ENCODE measurements around the gene IFNA17.
"Not testable (repeated sequence)": the region's sequence is repeated elsewhere in the genome, so short reads cannot be mapped to it uniquely, and the experiment has no call there.

Gene IFNA17

DNA sequence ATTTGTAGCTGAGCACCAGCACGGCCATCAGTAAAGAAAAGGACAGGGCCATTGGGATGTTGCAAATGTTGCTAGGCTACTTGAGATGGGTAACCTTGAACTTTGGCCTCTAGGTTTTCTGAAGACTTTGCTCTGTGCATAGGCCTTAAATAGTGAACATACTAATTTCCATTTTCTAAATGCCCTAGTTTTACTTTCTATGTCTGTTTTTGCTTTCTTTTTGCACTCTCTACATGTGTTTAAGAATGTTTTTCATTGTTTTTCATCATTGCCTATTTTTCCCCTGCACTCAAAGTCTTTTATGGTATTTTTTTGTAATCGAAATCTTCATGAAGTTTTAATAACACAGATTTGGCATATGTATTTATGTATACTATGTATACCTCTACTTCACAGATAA is at the start of gene IFNA17:
Gene IFNA17 (minus strand): TSS at position 101 of the 400 bp plus-strand sequence. CDS start 49 bp downstream, at position 52.
- no peak for DNase-seq

DNA sequence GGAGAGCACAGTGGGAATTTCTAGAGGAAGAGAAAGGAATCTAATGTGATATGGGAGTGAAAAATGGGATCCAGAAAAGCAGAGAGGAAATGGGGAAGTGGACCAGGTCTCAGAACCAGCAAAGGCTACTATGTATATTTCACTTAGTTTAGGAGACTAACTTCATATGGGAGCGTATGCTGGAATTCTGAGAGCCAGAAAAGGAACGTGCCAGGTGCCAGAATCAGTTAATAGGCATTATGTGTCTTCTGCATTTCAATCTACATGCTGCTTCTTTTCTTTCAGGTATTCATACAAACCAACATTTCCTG is 40.3 kb upstream of the IFNA17 start:
- DNase-seq, result no peak

DNA sequence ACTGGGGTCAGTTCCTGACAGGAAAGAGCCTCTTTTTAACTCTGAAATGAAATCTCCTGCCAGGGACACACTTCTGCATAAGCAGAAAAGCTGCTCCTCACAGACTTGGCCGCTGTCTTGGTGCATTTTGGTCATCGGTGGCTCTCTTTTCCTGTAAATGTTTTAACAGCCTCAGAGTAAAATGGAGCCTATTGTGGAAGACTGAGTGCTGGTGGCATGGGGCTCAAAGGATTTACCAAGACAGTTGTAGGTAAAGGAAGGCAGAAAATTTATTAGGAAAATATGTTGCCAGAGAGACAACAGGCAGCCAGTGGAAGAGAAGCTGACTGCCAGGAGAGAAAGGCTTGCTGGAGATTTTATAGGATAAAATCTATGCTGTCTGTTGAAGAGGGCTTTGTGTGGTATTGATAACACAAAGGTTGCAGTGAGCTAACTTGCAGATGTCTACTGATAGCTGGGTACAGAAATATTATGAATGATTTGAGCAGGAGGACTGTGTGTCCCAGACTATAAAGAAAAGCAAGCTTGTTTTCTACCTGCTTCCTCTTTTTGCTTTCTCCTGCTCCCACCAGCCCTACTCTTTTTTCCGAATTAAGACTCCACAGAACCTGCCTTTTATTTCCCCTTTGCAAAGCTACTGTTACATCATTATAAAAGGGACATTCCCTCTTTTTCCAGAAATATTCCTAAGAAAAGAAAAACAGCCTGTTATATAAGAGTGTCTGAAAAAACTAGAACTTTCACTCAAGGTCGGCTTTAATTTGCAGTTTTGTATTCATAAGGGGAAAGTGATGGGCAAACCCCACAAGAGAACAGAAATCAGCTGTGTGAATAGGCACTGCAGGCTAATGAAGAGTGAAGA is 39.7 kb upstream of the IFNA17 start:
- DNase-seq, result no peak

DNA sequence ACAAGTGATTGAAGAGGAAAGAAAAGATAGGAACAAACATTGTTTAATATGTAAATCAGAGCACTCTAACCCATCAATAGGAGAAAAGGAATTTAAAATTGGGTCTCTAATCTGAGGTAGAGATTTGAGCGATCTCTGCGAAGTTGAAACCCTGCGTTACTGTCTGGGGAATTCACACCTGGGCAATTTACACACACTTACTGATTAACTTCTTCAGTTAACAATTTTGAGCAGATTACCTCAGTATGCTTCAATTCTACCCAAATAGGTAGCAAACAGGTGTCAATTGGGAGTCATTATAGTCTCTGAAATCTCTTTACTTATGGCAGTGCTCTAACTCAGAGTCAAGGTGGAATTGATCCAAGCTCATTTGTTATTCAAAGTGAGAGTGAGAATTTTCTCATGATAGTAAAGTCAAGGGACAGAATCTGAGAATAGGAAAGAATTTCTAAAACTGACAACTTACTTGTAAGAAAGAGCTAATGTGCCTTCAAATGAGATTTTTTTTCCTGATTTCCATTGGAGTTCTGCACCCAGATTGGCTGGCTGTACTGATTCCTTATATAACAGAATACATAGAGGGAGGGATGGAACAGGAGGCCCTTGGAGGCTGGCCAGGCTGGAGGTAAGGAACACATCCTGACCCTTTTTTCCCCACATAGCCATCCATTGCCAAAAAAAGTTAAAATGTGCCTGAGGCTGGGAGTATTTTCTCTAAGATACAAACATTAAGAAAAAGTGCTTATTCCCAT is 38.9 kb upstream of the IFNA17 start:
- no peak for DNase-seq

DNA sequence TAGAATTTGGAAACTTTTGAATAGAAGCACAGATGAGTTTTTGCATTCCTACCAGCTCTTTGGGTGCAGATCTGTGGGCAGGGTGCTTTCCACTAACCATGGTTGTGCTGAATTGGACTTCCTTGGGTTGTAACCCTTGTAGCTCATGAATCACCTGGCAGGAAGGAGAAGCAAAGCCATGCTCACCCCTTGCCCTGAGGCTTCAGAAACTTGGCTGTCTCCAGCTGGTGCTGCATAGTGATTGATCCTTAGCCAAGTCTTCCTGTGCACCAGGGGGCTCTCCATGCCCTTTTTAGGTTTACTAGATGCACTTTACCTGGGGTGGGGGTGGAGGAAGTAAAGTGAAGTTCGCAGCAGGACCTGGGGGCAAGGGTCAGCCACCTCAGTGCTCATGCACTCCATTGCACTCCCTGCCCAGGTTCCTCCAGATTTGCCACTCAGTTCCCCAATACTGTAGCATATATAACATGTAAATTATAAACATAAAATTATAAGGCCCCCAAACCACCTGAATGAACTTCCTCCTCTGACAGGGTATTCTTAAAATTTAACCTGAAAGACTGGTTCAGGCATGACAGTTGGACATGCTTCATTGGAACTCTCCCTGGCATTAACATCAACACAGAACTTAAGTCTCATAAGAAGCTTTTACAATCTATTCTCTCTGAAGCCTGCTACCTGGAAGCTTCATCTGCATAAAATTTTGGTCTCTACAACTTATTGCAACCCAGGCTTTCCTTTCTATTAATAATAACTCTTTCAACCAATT is 37.6 kb upstream of the IFNA17 start:
- no peak for DNase-seq

DNA sequence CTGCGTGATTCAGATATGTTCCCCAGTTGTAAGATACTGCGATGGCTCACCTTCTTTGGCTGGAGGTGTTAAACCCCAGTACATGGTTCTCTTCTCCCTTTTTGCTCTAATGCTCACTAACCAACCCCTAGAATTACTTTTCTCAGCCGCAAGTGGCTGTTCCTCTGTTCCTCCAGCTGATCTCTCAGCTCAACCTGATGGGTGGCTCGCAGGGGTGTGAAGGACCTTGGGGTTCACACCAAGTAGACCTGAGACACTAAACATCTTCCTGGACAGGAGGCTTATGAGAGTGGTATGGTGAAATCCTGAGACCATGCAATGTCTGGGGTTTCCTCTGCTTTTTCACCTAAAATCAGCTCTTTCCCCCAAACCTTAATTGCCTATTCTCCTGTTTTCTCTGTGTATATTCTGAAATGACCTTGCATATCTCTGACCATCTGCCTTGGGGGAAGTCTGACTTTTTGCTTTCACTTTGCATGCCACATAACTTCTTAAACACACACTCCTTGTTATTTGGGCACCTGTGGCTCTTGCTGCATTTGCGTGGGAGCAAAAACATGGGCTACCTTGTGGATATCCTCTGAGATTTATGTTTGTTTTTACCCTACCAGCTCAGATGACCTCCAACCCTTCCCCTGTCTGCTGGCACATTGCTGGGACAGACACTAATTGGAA is 27.7 kb upstream of the IFNA17 start:
- DNase-seq, result no peak

DNA sequence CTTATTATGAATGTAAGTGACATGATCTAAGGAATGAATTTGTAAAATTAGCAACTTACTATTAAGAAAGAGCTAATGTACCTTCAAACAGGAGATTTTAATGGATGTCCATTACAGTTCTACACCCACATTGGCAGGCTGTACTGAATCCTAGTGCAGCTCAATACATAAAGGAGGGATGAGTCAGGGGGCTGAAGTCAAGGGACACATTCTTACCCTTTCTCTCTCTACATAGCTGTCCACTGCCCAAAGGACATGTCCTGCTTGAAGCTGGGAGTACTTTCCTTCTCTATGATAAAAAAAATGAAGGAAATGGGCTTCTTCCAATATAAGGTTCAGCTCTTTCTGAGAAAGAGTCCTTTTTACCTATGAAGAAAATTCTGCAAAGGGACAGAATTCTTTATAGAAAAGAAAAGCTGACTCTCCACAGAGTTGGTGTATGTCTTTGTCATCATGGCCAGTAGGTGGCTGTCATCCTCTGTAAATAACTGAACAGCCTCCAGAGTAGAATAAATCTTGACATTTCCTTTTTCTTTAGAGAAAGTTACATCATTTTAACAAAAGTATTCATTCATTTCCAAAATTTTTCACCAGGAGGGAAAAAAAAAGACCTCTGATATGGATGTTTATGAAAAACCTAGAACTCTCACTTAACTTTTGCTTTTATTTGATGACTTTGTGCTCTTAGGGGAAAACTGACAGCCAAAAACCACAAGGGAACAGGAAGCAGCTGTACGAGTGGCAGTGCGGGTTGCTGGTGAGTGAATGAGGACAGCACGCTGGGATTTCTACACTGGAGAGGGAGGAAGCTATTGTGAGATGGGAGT is 24.9 kb upstream of the IFNA17 start:
- DNase-seq, result peak in 2 of 6 experiments; percentile 11 to 28

DNA sequence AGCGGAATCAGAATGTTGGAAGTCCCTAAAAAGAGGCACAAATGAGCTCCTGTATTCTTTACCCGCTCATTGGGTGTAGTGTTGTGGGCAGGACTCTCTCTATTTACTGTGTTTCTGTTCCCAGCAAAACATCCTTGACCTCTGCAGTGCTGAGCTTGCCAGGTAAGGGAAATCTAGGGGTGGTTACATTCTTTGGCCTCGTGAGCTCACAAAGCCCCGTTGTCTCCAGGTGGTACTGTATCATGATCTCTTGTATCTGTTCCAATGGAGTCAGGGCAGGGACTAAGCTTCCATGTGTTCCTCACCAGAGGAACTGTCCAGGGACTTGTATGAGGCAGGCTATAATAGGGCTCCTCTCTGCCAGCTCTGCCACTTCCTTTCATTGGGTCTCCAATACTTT is 23.6 kb upstream of the IFNA17 start:
- DNase-seq, result no peak

DNA sequence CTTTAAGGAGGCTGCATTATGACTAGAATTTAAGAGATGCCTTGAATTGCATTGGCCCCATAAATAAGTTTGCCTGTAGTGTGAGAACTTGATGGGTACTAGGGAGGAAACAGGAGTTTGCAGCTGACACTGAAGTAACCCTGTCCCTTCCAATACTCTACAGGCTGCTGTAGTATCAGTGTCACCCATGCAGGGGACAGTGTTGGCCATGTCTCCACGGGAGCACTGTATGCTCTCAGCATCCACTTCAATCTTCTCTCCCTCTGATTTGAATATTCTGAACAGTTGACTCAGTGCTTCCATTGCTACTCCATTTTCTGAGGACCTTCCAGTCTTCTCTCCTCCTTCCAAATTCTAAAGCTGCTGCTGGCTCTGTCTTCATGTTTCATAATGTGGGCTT is 23.2 kb upstream of the IFNA17 start:
- DNase-seq, result no peak

DNA sequence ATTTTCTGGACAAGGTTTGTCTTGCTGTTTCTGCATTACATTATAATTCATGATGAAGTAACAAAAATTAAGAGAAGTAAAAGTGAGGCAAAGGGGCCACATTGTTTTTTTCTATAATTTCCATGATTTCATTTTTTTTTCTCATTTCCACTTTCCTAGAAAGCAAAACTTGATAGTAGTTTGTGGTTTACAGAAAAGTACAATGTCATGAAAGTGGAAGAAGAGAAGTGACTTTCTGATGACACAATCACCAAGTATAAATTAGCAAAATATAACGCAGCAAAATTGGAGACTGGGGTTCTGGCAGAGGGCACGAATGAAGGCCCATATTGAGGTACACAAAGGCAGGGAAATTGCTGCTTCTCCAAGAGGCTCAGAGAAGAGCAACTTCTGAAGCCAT is 16.8 kb upstream of the IFNA17 start:
- no peak for DNase-seq

DNA sequence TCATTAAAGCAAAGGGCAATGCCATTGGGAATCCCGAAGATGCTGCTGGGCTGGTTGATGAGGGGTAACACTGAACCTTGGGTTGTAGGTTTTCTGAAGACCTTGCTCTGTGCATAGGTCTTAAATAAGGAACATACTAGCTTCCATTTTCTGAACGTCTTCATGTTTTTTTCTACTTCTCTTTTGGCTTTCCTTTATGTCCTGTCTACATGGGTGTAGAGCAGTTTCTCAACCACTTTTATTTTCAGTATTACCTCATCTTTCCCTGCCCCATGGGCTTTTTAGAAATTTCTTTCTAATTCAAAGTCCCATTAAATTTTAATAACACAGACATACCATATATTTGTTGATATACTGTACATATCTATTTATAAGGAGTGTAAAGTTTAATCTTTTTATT is 11.9 kb upstream of the IFNA17 start, which contains the start of gene IFNA14:
Gene IFNA14 (minus strand): TSS at position 95 of the 400 bp plus-strand sequence. CDS start 70 bp downstream, at position 25.
- no peak for DNase-seq

DNA sequence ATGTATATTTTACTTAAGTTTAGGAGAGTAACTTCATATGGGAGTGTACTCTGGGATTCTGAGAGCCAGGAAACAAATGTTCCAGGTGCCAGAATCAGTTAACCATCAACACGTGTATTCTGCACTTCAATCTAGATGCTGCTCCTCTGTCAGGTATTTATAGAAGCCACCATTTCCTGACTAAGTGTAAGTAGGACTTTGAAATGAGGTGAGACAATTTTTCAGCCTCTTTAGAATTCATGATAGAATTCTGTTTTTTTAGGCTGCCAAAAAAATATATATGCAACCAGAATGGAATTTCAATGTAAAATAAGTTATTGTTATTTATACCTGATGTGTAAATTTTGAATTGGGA is 8.3 kb upstream of the IFNA17 start:
- peak in 1 of 6 experiments; percentile 10 for DNase-seq

DNA sequence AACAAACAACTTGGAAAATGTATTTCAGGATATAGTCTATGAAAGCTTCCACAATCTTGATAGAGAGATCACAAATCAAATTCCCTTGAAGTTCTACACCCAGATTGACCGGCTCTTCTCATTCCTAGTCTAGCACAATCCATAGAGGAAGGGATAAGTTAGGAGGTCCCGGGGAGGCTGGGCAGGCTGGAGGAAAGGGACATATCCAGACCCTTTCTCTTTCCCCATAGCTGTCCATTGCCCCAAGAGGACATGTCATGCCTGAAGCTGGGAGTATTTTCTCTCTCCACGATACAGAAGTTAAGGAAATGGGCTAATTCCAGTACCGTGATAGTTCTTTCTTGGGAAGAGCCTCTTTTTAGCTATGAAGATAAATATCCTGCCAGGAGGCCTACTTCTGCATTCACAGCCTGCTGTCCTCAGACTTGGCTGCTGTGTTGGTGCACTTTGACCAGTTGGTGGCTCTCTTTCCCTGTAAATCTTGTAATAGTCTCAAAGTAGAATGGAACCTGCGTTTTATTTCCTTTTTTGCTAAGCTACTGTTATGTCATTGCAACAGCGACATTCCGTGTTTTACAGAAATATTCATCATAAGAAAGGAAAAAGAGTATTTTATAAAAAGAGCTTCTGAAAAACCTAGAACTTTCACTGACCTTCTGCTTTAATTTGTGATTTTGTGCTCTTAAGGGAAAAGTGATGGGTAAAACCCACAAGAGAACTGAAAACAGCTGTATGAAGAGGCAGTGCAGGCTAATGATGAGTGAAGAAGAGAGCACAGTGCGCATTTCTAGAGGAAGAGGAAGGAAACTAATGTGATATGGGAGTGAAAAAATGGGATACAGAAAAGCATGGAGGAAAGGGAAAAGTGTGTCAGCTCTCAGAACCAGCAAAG is 7.7 kb upstream of the IFNA17 start:
- peak in 2 of 6 experiments; percentile 41 to 43 for DNase-seq

DNA sequence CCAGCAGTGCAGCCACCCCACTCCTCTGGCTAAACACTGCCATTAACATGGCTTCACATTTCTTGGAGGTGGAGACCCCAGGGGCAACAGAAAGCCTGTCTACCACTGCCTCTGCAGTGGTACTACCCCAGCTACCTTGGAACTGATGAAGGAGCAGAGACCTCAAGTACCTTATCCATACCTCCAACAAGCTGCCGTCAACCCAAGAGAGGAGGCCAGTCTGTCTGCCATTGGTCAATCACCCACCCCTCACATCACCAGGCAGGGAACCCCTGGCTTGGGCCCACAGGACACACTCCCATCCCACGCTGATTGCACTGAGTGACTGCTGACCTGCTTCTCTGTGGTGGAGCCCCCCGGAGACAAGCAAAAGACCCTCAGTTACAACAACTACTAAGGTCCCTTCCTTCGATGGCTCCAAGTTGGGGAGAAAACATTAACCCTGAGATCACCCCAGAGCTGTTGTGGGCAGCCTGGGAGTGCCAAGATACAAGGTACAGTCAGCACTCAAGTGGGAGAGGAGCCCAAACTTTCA is 6.2 kb upstream of the IFNA17 start:
- DNase-seq, result no peak

DNA sequence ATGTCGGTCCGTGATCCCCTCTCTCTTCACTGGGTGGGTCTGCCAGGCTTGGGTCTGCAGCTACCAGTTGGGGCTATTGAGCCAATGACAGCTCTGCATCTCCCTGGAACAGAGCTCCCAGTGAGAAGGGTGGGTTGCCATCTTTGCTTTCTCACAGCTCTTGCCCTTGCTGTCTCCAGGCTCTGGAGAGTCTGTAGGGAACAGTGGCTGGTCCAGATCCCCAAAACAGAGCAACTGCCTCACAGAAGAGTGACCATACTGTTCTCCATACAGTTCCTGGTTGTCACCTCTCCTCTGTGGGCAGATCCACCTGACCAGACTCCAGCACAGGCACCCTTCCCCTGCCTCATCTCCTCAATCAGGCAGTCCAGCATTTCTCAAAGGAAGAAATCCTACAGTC is 5.2 kb upstream of the IFNA17 start:
- no peak for DNase-seq

DNA sequence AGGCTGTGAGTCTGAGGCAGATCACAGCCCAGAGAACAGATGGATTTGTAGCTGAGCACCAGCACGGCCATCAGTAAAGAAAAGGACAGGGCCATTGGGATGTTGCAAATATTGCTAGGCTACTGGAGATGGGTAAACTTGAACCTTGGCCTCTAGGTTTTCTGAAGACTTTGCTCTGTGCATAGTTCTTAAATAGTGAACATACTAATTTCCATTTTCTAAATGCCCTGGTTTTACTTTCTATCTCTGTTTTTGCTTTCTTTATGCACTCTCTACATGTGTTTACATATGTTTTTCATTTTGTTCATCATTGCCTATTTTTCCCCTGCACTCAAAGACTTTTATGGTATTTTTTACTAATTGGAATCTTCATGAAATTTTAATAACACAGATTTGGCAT is 10.8 kb downstream of the IFNA17 start, which contains the start of gene IFNA16:
Gene IFNA16 (minus strand): TSS at position 101 of the 400 bp plus-strand sequence. CDS start 6 bp downstream, at position 95.
- DNase-seq, result not testable (repeated sequence)

DNA sequence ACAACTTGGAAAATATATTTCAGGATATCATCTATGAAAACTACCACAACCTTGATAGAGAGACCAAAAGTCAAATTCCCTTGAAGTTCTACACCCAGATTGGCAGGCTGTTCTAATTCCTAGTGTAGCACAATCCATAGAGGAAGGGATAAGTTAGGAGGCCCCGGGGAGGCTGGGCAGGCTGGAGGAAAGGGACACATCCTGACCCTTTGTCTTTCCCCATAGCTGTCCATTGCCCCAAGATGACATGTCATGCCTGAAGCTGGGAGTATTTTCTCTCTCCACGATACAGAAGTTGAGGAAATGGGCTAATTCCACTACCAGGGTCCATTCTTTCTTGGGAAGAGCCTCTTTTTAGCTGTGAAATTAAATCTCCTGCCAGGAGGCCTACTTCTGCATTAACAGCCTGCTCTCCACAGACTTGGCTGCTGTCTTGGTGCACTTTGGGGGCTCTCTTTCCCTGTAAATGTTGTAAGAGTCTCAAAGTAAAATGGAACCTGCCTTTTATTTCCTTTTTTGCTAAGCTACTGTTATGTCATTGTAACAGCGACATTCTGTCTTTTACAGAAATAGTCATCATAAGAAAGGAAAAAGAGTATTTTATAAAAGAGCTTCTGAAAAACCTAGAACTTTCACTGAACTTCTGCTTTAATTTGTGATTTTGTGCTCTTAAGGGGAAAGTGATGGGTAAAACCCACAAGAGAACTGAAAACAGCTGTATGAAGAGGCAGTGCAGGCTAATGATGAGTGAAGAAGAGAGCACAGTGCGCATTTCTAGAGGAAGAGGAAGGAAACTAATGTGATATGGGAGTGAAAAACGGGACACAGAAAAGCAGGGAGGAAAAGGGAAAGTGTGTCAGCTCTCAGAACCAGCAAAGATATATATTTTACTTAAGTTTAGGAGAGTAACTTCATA is 14.4 kb downstream of the IFNA17 start:
- peak in 2 of 6 experiments; percentile 6 to 11 for DNase-seq

DNA sequence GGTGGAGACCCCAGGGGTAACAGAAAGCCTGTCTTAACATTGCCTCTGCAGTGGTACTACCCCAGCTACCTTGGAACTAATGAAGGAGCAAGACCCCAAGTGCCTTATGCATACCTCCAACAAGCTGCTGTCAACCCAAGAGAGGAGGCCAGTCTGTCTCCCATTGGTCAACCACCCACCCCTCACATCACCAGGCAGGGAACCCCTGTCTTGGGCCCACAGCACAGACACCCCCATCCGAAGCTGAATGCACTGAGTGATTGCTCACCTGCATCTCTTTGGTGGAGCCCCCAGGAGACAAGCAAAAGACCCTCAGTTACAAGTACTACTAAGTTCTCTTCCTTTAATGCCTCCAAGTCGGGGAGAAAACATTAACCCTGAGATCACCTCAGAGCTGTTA is 15.9 kb downstream of the IFNA17 start:
- DNase-seq, result not testable (repeated sequence)

DNA sequence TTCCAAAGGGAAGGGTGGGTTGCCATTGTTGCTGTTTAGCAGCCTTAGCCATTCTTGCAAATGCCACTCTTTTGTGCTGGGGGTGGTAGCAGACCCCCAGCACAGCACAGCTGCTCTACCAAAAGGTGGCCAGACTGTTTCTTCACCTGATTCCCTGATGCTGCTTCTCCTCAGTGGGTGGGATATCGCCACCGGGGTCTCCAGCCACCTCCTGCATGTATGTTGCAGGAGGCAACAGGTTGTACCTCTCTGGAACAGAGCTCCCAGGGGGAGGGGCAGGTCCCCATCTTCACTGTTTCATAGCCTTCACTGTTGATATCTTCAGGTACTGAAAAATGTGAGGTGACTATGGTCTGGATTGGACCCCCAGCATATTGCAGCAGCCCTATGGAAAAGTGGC is 17.2 kb downstream of the IFNA17 start:
- DNase-seq, result not testable (repeated sequence)
